Measurements from ENCODE around the gene CARD18. TPM values are rescaled to one million over a fixed set of nuclear protein-coding genes. Genes with fewer than 3 reads are reported as not detected.

CARD18 gene
- total RNA-seq, 1 experiment from 2014 or later = not detected

- ATAC-seq (no peak), DNase-seq (ENCODE audit: low spot score) (no peak)
- TF ChIP-seq RORB (CRISPR knock-in tag; IDR thresholded peaks at IDR 0.05) = no peak
- TF ChIP-seq ZNF416 (CRISPR knock-in tag; IDR thresholded peaks at IDR 0.05) = no peak
- TF ChIP-seq ATF3 (CRISPR knock-in tag; conservative IDR thresholded peaks at IDR 0.05) = no peak
- TF ChIP-seq USF1 (CRISPR knock-in tag; IDR thresholded peaks at IDR 0.05) = no peak
- no peak for TF ChIP-seq HMGA2 (CRISPR knock-in tag; IDR thresholded peaks at IDR 0.05)
- TF ChIP-seq ZNF425 (CRISPR knock-in tag; conservative IDR thresholded peaks at IDR 0.05) = no peak
- no peak for TF ChIP-seq RELA (CRISPR knock-in tag; IDR thresholded peaks at IDR 0.05; ENCODE audit: borderline replicate concordance)
- TF ChIP-seq GRHL2 (CRISPR knock-in tag; IDR thresholded peaks at IDR 0.05; ENCODE audit: insufficient replicate concordance, severe bottlenecking) = no peak
- no peak for TF ChIP-seq ZNF263 (CRISPR knock-in tag; IDR thresholded peaks at IDR 0.05; ENCODE audit: low read depth)
- no peak for TF ChIP-seq ZNF121 (CRISPR knock-in tag; IDR thresholded peaks at IDR 0.05)
- no peak for TF ChIP-seq ZNF138 (CRISPR knock-in tag; conservative IDR thresholded peaks at IDR 0.05)
- TF ChIP-seq ELF4 (CRISPR knock-in tag; IDR thresholded peaks at IDR 0.05; ENCODE audit: low read depth) = no peak
- TF ChIP-seq ERG (CRISPR knock-in tag; IDR thresholded peaks at IDR 0.05) = no peak
- no peak for TF ChIP-seq TCF7 (CRISPR knock-in tag; IDR thresholded peaks at IDR 0.05; ENCODE audit: low read depth)
- TF ChIP-seq PRDM15 (CRISPR knock-in tag; IDR thresholded peaks at IDR 0.05) = no peak
- no peak for TF ChIP-seq IRF1 (CRISPR knock-in tag; IDR thresholded peaks at IDR 0.05)
- no peak for TF ChIP-seq NR3C1 (CRISPR knock-in tag; conservative IDR thresholded peaks at IDR 0.05; ENCODE audit: low read depth)
- no peak for TF ChIP-seq ZNF512 (CRISPR knock-in tag; IDR thresholded peaks at IDR 0.05; ENCODE audit: borderline replicate concordance)
- TF ChIP-seq ZNF423 (CRISPR knock-in tag; IDR thresholded peaks at IDR 0.05) = no peak
- no peak overlapping the region for H3K4me3 Mint-ChIP-seq
- H3K4me1 Mint-ChIP-seq = no peaks in the 10 kb centered on the region
- peaks cover 31% of the 10 kb centered on the region for H3K9me3 Mint-ChIP-seq
- ChIA-PET CTCF (no interaction called here), POLR2A (no interaction called here)
- H3K27ac Mint-ChIP-seq = no peak overlapping the region
- H3K27me3 Mint-ChIP-seq (ENCODE audit: low read depth) = no peaks in the 10 kb centered on the region
- H3K36me3 Mint-ChIP-seq = peaks cover 15% of the 10 kb centered on the region
Observed at GRCh38 chr11:105135883-105136282, 3.7 kb downstream of the CARD18 start.

Data from WTC11 (cell line).